Measurements from ENCODE around the gene TMEM237. TPM values are rescaled to one million over a fixed set of nuclear protein-coding genes. Genes with fewer than 3 reads are reported as not detected.

TMEM237 gene
- total RNA-seq, 2 experiments from 2014 or later = 16.8 to 20.9 TPM

- Mint-ChIP-seq H3K27me3 (no peaks in the 10 kb centered on the region), H3K9me3 (no peaks in the 10 kb centered on the region), H3K36me3 (peaks cover 5% of the 10 kb centered on the region), H3K4me1 (peaks cover 6% of the 10 kb centered on the region), H3K27ac (peak overlapping the region; percentile 28), H3K4me3 (peak overlapping the region; percentile 4)
- ATAC-seq (ENCODE audit: low read depth) (no peak), DNase-seq (no peak)
- POLR2A ChIA-PET = no interaction called here
Measured at GRCh38 chr2:201572846-201573508, 70.3 kb downstream of the TMEM237 start.

Other genes with a start within 250 kb of the TMEM237 start
- gene TRAK2, start 192.0 kb downstream of the TMEM237 start, total RNA-seq = 10 to 100 TPM; 43.1 to 48.8 TPM
- gene STRADB, start 191.8 kb downstream of the TMEM237 start, total RNA-seq = 10 to 100 TPM; 24.9 to 28.9 TPM
- gene MPP4, start 55.1 kb upstream of the TMEM237 start, total RNA-seq = not detected
- gene ALS2, start 137.4 kb upstream of the TMEM237 start, total RNA-seq = 10 to 100 TPM; 15.3 to 16.7 TPM
- not detected for gene CDK15, start 163.0 kb upstream of the TMEM237 start, total RNA-seq